Activated CD4-positive, alpha-beta memory T cell treated with anti-CD3 and anti-CD28 coated beads, Interleukin-2, amount 10 ng/mL, durations not matched to agents 7 days and 5 days (primary cell): ENCODE data around the gene PLN. TPM values are rescaled to one million over a fixed set of nuclear protein-coding genes. Genes with fewer than 3 reads are reported as not detected.

Source experiments
- CTCF ChIA-PET: fragments of 350-600 bp; sonication (Branson Sonifier 250); formaldehyde crosslinking; loops from one replicate; lab custom pipeline; 2021; ENCODE audit warnings: antibody characterized with exemption, inconsistent platforms; lab: Charles Lee
- POLR2A ChIA-PET: fragments of 350-600 bp; sonication (Branson Sonifier 250); formaldehyde crosslinking; loops from one replicate; lab custom pipeline; 2021; ENCODE audit warnings: antibody characterized with exemption; lab: Charles Lee
- DNase-seq: peaks from one replicate; pipeline ENCODE4 v3.0.0-alpha.2; 2020
- H3K27ac Mint-ChIP-seq: one replicate; pipeline ENCODE4 v1.8.0; 2021; ENCODE audit warnings: mild to moderate bottlenecking, mixed read lengths
- H3K27me3 Mint-ChIP-seq: one replicate; pipeline ENCODE4 v1.8.0; 2021; ENCODE audit warnings: mixed read lengths
- H3K36me3 Mint-ChIP-seq: one replicate; pipeline ENCODE4 v1.8.0; 2021; ENCODE audit warnings: low read depth, mixed read lengths
- H3K4me1 Mint-ChIP-seq: one replicate; pipeline ENCODE4 v1.8.0; 2021; ENCODE audit warnings: mixed read lengths
- H3K4me3 Mint-ChIP-seq: one replicate; pipeline ENCODE4 v1.8.0; 2021; ENCODE audit warnings: mild to moderate bottlenecking, mixed read lengths
- H3K9me3 Mint-ChIP-seq: one replicate; pipeline ENCODE4 v1.8.0; 2021; ENCODE audit warnings: mixed read lengths
- total RNA-seq, 2 experiments: library from RNA; stranded (reverse); gene quantifications; one replicate each; pipeline ENCODE4 v1.2.3, GENCODE V29; 2021

PLN gene
- total RNA-seq, 2 experiments from 2014 or later, result not detected

- Mint-ChIP-seq H3K9me3 (no peaks in the 10 kb centered on the region), H3K27ac (no peak overlapping the region), H3K4me3 (no peak overlapping the region), H3K36me3 (peaks cover 45% of the 10 kb centered on the region), H3K4me1 (peaks cover 11% of the 10 kb centered on the region), H3K27me3 (no peaks in the 10 kb centered on the region)
- CTCF ChIA-PET, result no interaction called here
- DNase-seq, result no peak
- POLR2A ChIA-PET, result no interaction called here
Measured at GRCh38 chr6:118523216-118523615, 24.9 kb upstream of the PLN start.

DNA sequence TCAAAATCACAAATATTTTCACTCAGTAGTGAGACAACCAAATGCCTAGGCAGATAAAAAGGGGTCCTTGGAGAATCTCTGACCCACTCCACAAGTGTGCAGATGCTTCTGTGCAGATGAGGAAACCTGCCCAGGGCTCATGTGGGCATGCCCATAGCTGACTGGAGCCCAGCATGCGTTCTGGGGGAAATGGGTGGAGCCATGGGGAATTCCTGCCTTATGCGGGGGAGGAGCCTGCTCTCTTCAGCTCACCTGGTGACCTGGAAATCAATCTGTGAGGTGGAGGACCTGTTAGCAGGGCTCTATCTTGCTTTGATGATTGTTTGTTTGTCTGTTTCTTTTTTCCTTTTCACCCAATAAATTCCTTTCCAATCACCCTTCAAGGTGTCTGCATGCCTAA, 23.4 kb upstream of the PLN start:
- no peak overlapping the region for H3K27ac Mint-ChIP-seq
- ChIA-PET POLR2A (no interaction called here), CTCF (no interaction called here)
- H3K4me3 Mint-ChIP-seq, result no peak overlapping the region
- peaks cover 32% of the 10 kb centered on the region for H3K36me3 Mint-ChIP-seq
- peaks cover 11% of the 10 kb centered on the region for H3K4me1 Mint-ChIP-seq
- H3K9me3 Mint-ChIP-seq, result no peaks in the 10 kb centered on the region
- no peaks in the 10 kb centered on the region for H3K27me3 Mint-ChIP-seq
- no peak for DNase-seq

DNA sequence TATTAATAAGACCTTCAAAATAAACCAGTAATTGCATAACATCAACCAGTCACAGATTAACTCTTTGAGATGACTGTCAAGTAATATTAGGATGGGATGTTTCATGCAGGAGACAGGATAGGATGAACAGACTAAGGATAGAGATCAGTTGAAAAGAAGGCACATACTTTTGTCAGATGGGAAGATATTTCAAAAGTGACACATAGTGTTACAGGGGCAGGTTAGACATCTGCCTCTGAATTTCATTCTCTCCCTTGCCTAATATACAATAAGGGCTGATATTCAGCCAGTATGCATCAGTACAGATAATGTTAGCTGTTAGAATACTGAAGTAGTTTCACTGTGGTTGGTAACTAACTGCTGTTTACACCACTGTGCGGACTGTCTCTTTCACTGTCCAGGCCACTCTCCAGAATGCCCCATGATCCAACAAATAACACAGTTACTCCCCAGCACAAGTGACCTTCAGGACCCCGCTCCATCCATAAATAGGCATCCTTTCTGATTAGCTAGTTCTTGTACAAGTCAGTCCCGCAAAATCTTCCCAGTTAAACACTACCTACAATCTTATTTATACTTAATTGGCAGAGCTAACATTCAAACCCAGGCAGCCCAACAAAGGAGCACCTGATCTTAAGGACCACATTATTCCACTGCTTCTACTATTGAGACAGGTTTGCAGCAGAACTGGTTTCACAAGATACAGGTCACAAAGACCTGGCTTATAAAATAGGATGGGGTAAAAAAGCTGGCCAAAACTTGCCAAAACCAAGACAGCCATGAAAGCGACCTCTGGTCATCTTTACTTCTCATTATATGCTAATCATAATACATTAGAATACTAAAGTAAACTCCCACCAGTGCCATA, 21.9 kb upstream of the PLN start:
- ChIA-PET CTCF (no interaction called here), POLR2A (no interaction called here)
- H3K9me3 Mint-ChIP-seq, result peaks cover 2% of the 10 kb centered on the region
- H3K27ac Mint-ChIP-seq, result no peak overlapping the region
- no peak for DNase-seq
- no peaks in the 10 kb centered on the region for H3K27me3 Mint-ChIP-seq
- H3K4me3 Mint-ChIP-seq, result no peak overlapping the region
- H3K4me1 Mint-ChIP-seq, result peaks cover 11% of the 10 kb centered on the region
- H3K36me3 Mint-ChIP-seq, result peaks cover 37% of the 10 kb centered on the region

DNA sequence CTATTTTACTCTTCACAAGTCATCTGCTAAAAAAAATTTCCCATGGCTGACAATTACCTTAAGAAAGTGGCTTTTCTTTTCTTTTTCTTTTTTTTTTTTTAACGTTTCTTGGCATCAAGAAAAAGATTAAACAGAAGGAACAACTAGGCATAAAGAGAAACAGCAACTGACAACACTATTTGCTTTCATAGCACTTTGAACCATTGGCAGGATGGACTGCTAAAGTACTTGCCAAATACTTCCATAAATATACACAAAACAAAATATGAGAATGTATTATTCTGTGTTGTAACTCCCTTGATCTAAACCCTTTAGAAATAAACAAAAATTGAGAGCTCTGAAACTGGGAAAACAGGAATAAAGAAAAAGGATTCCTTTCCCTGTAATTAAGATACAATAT, 20.0 kb upstream of the PLN start:
- H3K27me3 Mint-ChIP-seq, result no peaks in the 10 kb centered on the region
- peaks cover 11% of the 10 kb centered on the region for H3K4me1 Mint-ChIP-seq
- H3K9me3 Mint-ChIP-seq, result peaks cover 6% of the 10 kb centered on the region
- H3K36me3 Mint-ChIP-seq, result peaks cover 36% of the 10 kb centered on the region
- ChIA-PET POLR2A (no interaction called here), CTCF (no interaction called here)
- DNase-seq, result no peak
- no peak overlapping the region for H3K4me3 Mint-ChIP-seq
- H3K27ac Mint-ChIP-seq, result no peak overlapping the region

DNA sequence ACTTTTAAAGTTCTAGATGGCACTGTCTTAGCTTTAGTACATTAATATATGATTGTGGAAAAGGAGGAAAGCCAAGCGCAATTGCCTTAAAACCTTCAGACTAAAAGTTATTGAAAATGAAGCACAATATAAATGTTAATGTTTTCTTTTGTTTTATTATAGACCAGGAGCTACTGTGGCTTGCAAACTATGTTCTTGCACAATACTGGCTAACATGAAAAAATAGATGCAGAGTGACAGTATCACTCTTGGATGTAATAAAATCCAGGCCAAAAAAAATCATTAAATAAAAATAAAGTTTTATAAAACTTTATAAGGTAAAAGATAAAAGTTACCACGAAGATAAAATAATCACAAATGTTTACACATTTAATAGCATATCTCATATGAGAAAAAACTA, 18.3 kb upstream of the PLN start:
- CTCF ChIA-PET, result no interaction called here
- H3K27me3 Mint-ChIP-seq, result no peaks in the 10 kb centered on the region
- peaks cover 6% of the 10 kb centered on the region for H3K9me3 Mint-ChIP-seq
- no peak for DNase-seq
- no peak overlapping the region for H3K4me3 Mint-ChIP-seq
- no peak overlapping the region for H3K27ac Mint-ChIP-seq
- H3K4me1 Mint-ChIP-seq, result peaks cover 2% of the 10 kb centered on the region
- H3K36me3 Mint-ChIP-seq, result peaks cover 26% of the 10 kb centered on the region
- POLR2A ChIA-PET, result no interaction called here

DNA sequence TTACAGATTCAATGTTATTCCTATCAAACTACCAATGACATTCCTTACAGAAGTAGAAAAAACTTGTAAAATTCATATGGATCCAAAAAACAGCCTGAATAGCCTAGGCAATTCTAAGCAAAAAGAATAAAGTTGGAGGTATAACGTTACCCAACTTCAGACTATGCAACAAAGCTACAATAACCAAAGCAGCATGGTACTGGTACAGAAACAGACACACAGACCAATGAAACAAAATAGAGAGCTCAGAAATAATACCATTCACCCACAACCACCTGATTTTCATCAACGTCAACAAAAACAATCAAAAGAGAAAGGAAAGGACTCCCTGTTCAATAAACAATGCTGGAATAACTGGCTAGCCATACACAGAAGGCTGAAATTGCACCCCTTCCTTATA, 17.2 kb upstream of the PLN start:
- H3K4me1 Mint-ChIP-seq, result peaks cover 2% of the 10 kb centered on the region
- DNase-seq, result no peak
- H3K27me3 Mint-ChIP-seq, result no peaks in the 10 kb centered on the region
- peaks cover 6% of the 10 kb centered on the region for H3K9me3 Mint-ChIP-seq
- POLR2A ChIA-PET, result no interaction called here
- H3K36me3 Mint-ChIP-seq, result peaks cover 30% of the 10 kb centered on the region
- CTCF ChIA-PET, result no interaction called here
- H3K27ac Mint-ChIP-seq, result no peak overlapping the region
- H3K4me3 Mint-ChIP-seq, result no peak overlapping the region

GRCh38 chr6:118535176-118535844, 12.8 kb upstream of the PLN start:
- Mint-ChIP-seq H3K36me3 (peaks cover 25% of the 10 kb centered on the region), H3K4me1 (peaks cover 2% of the 10 kb centered on the region), H3K4me3 (no peak overlapping the region), H3K9me3 (peaks cover 9% of the 10 kb centered on the region), H3K27me3 (no peaks in the 10 kb centered on the region), H3K27ac (no peak overlapping the region)
- ChIA-PET CTCF (no interaction called here), POLR2A (no interaction called here)
- DNase-seq, result no peak

DNA sequence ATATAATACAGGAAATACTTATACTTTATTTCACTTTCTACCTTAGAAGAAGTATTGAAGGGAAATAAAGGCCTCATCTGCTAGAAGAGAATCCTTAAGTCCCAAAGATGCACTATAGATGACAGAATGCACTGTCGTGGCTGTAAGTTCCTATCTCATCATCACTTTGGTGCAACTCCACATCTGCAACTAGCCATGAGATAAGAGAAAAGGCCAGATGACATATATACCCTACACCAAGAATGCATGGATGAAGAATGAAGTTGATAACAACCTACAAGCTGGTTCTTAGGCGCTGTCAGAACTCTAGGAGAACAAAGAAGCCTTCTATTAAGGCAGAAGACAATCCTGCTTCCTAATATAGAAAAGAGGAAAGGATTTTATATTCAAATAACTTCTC, 11.6 kb upstream of the PLN start:
- peaks cover 2% of the 10 kb centered on the region for H3K4me1 Mint-ChIP-seq
- H3K4me3 Mint-ChIP-seq, result no peak overlapping the region
- no peaks in the 10 kb centered on the region for H3K27me3 Mint-ChIP-seq
- H3K9me3 Mint-ChIP-seq, result peaks cover 4% of the 10 kb centered on the region
- H3K36me3 Mint-ChIP-seq, result peaks cover 18% of the 10 kb centered on the region
- POLR2A ChIA-PET, result no interaction called here
- no peak for DNase-seq
- CTCF ChIA-PET, result no interaction called here
- H3K27ac Mint-ChIP-seq, result no peak overlapping the region

- no peak for DNase-seq
- ChIA-PET CTCF (no interaction called here), POLR2A (no interaction called here)
- Mint-ChIP-seq H3K36me3 (peaks cover 12% of the 10 kb centered on the region), H3K4me3 (no peak overlapping the region), H3K4me1 (peaks cover 2% of the 10 kb centered on the region), H3K27ac (no peak overlapping the region), H3K27me3 (no peaks in the 10 kb centered on the region), H3K9me3 (peaks cover 2% of the 10 kb centered on the region)
Measured at GRCh38 chr6:118537574-118537973, 10.5 kb upstream of the PLN start.

- H3K36me3 Mint-ChIP-seq, result peaks cover 17% of the 10 kb centered on the region
- no peak for DNase-seq
- peaks cover 7% of the 10 kb centered on the region for H3K4me1 Mint-ChIP-seq
- no peak overlapping the region for H3K4me3 Mint-ChIP-seq
- ChIA-PET POLR2A (no interaction called here), CTCF (no interaction called here)
- no peaks in the 10 kb centered on the region for H3K9me3 Mint-ChIP-seq
- no peaks in the 10 kb centered on the region for H3K27me3 Mint-ChIP-seq
- no peak overlapping the region for H3K27ac Mint-ChIP-seq
Measured at GRCh38 chr6:118542184-118542952, 5.7 kb upstream of the PLN start.

- DNase-seq, result no peak
- ChIA-PET CTCF (no interaction called here), POLR2A (no interaction called here)
- no peaks in the 10 kb centered on the region for H3K27me3 Mint-ChIP-seq
- peaks cover 12% of the 10 kb centered on the region for H3K4me1 Mint-ChIP-seq
- no peak overlapping the region for H3K27ac Mint-ChIP-seq
- H3K36me3 Mint-ChIP-seq, result peaks cover 17% of the 10 kb centered on the region
- no peaks in the 10 kb centered on the region for H3K9me3 Mint-ChIP-seq
- H3K4me3 Mint-ChIP-seq, result no peak overlapping the region
Measured at GRCh38 chr6:118544105-118544504, 4.0 kb upstream of the PLN start.

GRCh38 chr6:118546164-118546879, 1.8 kb upstream of the PLN start:
- H3K27ac Mint-ChIP-seq, result no peak overlapping the region
- H3K36me3 Mint-ChIP-seq, result peaks cover 17% of the 10 kb centered on the region
- H3K4me1 Mint-ChIP-seq, result peaks cover 14% of the 10 kb centered on the region
- CTCF ChIA-PET, result interaction anchor here (1.1 to 1.5 kb wide), 4 partner anchors 8 to 569 kb away, joined by 3 to 5 read pairs (median 3); no protein-coding TSS in a partner anchor
- no peaks in the 10 kb centered on the region for H3K9me3 Mint-ChIP-seq
- no peaks in the 10 kb centered on the region for H3K27me3 Mint-ChIP-seq
- no peak overlapping the region for H3K4me3 Mint-ChIP-seq
- DNase-seq, result no peak
- POLR2A ChIA-PET, result no interaction called here

DNA sequence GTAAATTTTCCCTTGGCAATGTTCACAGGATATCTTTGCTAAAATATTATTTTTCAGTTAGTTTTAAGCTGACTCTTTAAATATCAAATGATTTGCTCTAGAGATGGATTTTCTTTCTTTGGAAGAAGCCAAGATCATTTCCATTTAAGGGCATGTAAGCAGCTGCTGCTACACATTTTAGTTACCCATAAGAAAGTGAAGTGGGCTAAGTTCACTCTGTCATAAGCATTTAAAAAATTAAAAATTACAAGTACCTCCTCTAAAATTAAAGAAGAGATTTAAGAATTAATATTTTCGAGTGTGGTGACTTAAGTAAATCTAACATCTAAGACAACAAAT, 1.2 kb upstream of the PLN start:
- H3K27ac Mint-ChIP-seq, result no peak overlapping the region
- ChIA-PET POLR2A (no interaction called here), CTCF (interaction anchor here (1.1 to 1.4 kb wide), 2 partner anchors 19 to 569 kb away, joined by 3 to 5 read pairs; no protein-coding TSS in a partner anchor)
- H3K4me3 Mint-ChIP-seq, result no peak overlapping the region
- H3K27me3 Mint-ChIP-seq, result no peaks in the 10 kb centered on the region
- H3K4me1 Mint-ChIP-seq, result peaks cover 14% of the 10 kb centered on the region
- H3K9me3 Mint-ChIP-seq, result no peaks in the 10 kb centered on the region
- H3K36me3 Mint-ChIP-seq, result peaks cover 17% of the 10 kb centered on the region
- DNase-seq, result no peak
